Cardiac fibroblast (primary cell): ENCODE measurements around the gene TSPAN31.

ENCODE experiments used
- DNase-seq, 2 donors: peaks; one replicate each; pipeline versions ENCODE4 v3.0.0 to v3.0.0-alpha.2; 2010; ENCODE audit warnings: low read depth in 2 of 2
- H3K4me3 ChIP-seq, 2 donors: replicated peaks in 1 of 2; 1 replicate in 1 of 2; 2 replicates in 1 of 2; pipeline ENCODE4 v1.5.1; 2011; ENCODE audit warnings: low read depth in 2 of 2, low read length in 2 of 2, mild to moderate bottlenecking in 2 of 2, moderate library complexity in 1 of 2
- CTCF ChIP-seq: IDR thresholded peaks from one replicate; pipeline ENCODE4 v1.5.1; 2011; ENCODE audit warnings: low read depth, mild to moderate bottlenecking, low read length, inconsistent platforms

Gene TSPAN31

GRCh38 chr12:57796996-57797395, 52.2 kb downstream of the TSPAN31 start:
- no peak overlapping the region for H3K4me3 ChIP-seq
- no peak for DNase-seq
- no peak for TF ChIP-seq CTCF

GRCh38 chr12:57797933-57798332, 53.1 kb downstream of the TSPAN31 start:
- TF ChIP-seq CTCF = no peak
- no peak for DNase-seq

More at GRCh38 chr12:57797933-57798332, 53.1 kb downstream of the TSPAN31 start:
- no peak overlapping the region for H3K4me3 ChIP-seq
